BE2C (cell line): ENCODE data around the gene CS.

ENCODE experiments used
- DNase-seq: peaks from one replicate; pipeline ENCODE4 v3.0.0-alpha.2; 2020
- H3K27me3 ChIP-seq: fragments of 250-450 bp; sonication (Bioruptor Pico); 2 replicates; pipeline ENCODE4 v1.5.1; 2020; ENCODE audit warnings: mild to moderate bottlenecking
- H3K36me3 ChIP-seq: fragments of 250-450 bp; sonication (Bioruptor Pico); 2 replicates; pipeline ENCODE4 v1.5.1; 2020; ENCODE audit warnings: mild to moderate bottlenecking
- H3K4me1 ChIP-seq: fragments of 250-450 bp; sonication (Bioruptor Pico); 2 replicates; pipeline ENCODE4 v1.5.1; 2020
- H3K4me3 ChIP-seq: 2 replicates; pipeline ENCODE4 v1.5.1; 2011; ENCODE audit warnings: low read depth, low read length
- H3K9me3 ChIP-seq: fragments of 250-450 bp; sonication (Bioruptor Pico); 2 replicates; pipeline ENCODE4 v1.5.1; 2020
- CTCF ChIP-seq: IDR thresholded peaks from 2 replicates; pipeline ENCODE4 v1.5.1; 2012; ENCODE audit warnings: mild to moderate bottlenecking, low read depth, low read length

The CS gene

GRCh38 chr12:56260380-56260779 lies 39.8 kb downstream of the CS start:
- Histone ChIP-seq H3K9me3 (no peaks in the 10 kb centered on the region), H3K4me3 (no peak overlapping the region), H3K36me3 (peaks cover 14% of the 10 kb centered on the region), H3K27me3 (no peaks in the 10 kb centered on the region), H3K4me1 (peaks cover 11% of the 10 kb centered on the region)
- no peak for TF ChIP-seq CTCF
- DNase-seq = no peak

GRCh38 chr12:56258820-56259183 lies 41.3 kb downstream of the CS start:
- TF ChIP-seq CTCF = no peak
- peaks cover 11% of the 10 kb centered on the region for H3K4me1 ChIP-seq
- H3K27me3 ChIP-seq = no peaks in the 10 kb centered on the region
- H3K9me3 ChIP-seq = no peaks in the 10 kb centered on the region
- peaks cover 24% of the 10 kb centered on the region for H3K36me3 ChIP-seq
- DNase-seq = no peak
- H3K4me3 ChIP-seq = peak overlapping the region; percentile 82

- DNase-seq = peak; percentile 84
- Histone ChIP-seq H3K9me3 (no peaks in the 10 kb centered on the region), H3K36me3 (peaks cover 29% of the 10 kb centered on the region), H3K4me1 (peaks cover 11% of the 10 kb centered on the region), H3K27me3 (no peaks in the 10 kb centered on the region), H3K4me3 (peak within 1 kb of the TSS; percentile 82)
- peak; percentile 26 for TF ChIP-seq CTCF
Measured at GRCh38 chr12:56258068-56258819, 41.9 kb downstream of the CS start, which contains the start of gene ANKRD52. ANKRD52 (minus strand) TSS chr12:56258384; CDS start chr12:56258269, 115 bp downstream.

- Histone ChIP-seq H3K4me3 (peak overlapping the region; percentile 77), H3K4me1 (peaks cover 11% of the 10 kb centered on the region), H3K9me3 (no peaks in the 10 kb centered on the region), H3K27me3 (no peaks in the 10 kb centered on the region), H3K36me3 (peaks cover 36% of the 10 kb centered on the region)
- TF ChIP-seq CTCF = 0 out of 2 replicates have a peak, but pooled peaks have one; percentile 19
- DNase-seq = peak; percentile 59
Measured at GRCh38 chr12:56257491-56258067, 42.6 kb downstream of the CS start.

- peaks cover 11% of the 10 kb centered on the region for H3K4me1 ChIP-seq
- no peaks in the 10 kb centered on the region for H3K9me3 ChIP-seq
- H3K27me3 ChIP-seq = no peaks in the 10 kb centered on the region
- TF ChIP-seq CTCF = no peak
- no peak for DNase-seq
- H3K36me3 ChIP-seq = peaks cover 39% of the 10 kb centered on the region
- H3K4me3 ChIP-seq = peak overlapping the region; percentile 77
Measured at GRCh38 chr12:56257071-56257470, 43.1 kb downstream of the CS start.
